Activated T-helper 9 cell treated with anti-CD3 and anti-CD28 coated beads, Interleukin-2, amount 50 U/mL, for 16 hours (primary cell): Measurements from ENCODE around the gene SLC1A7.

Experiments
- DNase-seq: peaks from one replicate; pipeline ENCODE4 v3.0.0-alpha.2; 2020; ENCODE audit warnings: low read depth

Gene SLC1A7

DNA sequence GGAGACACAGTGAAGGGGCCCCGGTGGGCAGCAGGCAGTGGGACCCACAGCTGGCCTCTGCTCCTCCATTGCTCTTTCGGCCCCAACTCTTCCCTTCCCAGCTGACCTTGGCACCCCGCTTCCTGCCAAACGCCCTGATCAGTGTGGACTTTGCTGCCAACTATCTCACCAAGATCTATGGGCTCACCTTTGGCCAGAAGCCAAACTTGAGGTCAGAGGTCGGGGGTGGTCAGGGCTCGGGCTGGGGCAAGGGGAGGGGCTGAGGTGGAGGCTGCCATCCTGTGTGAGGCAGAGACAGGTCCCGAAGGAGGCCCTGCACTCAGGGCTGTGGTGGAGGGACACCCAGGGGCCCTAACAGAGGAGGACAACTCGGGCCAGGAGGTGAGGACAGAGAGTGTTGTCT is 66.7 kb downstream of the SLC1A7 start:
- no peak for DNase-seq

DNA sequence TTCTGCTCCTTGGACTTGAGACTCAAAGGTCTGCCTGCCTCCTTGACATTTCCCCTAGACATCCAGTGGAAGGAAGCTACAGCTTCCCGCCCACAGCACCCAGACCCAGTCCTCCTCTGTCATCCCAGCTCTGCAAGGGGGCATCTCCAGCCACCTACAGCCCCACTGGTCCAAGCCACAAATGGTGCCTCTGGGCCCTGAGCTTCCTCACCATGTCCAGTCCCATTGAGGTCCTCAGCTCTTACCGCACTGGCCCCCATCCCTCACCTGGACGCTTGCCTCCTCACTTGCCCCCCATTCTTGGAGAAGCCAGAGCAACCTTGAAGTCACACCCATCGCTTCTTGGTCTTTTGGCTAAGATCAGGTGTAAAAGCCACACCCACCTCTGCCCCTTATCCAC is 67.2 kb downstream of the SLC1A7 start:
- DNase-seq, result no peak

DNA sequence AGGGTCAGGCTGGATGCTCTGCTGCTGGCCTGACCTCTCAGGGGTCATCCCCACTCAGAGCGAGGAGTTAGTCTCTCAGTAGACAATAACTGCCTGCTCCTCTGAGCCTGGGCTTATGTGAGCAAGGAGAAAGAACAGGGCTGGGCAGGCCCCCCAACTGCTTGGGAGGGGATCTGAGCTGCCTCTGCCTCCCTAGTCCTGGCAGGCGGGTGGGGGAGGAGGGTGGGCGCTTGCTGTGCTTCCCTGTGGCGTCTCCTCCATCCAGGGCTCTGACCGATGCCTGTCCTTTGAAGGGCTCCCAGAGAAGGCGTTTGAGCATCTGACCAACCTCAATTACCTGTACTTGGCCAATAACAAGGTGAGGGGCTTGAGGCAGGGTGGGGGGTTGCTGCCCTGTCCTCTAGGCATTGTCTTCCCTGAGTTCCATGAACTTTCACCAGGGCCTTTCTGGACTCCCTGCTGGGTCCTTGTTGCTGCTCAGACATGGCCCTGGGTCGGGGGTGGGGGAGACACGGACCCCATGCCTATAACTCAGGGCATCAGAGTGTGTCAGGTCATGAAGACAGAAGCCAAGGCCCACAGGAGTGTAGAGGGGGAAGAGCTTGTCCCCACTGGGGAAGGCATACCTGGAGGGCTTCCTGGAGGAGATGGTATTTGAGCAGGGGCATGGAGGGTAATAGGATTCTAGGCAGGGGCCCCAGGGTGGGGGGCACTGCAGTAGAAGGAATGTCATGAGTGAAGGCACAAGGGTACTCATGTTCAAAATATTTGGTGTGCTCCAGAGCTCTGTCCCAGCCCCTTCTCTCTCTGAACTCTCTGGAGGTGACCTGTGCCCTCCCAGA is 67.9 kb downstream of the SLC1A7 start:
- DNase-seq, result no peak

DNA sequence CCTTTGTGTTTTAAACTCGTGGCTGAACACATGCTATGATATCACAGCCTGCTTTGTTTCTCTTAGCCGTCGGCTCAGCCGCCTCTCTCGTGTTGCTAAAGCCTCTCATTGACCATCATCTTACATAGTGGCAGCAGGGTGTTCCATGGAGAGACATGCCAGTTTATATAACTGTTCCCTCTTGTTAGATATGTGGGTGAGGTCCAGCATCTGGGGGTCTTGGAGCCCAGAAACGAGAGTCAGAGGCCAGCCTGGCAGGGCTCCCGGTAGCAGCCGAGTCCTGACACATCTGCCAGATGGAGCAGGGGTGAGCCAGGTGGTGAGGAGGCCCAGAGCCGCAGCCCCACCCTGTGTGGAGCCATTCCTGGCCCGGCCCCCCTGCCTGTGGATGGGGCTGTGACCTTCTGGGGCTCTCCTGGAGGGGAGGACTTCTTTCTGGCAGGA is 68.5 kb downstream of the SLC1A7 start:
- no peak for DNase-seq

DNA sequence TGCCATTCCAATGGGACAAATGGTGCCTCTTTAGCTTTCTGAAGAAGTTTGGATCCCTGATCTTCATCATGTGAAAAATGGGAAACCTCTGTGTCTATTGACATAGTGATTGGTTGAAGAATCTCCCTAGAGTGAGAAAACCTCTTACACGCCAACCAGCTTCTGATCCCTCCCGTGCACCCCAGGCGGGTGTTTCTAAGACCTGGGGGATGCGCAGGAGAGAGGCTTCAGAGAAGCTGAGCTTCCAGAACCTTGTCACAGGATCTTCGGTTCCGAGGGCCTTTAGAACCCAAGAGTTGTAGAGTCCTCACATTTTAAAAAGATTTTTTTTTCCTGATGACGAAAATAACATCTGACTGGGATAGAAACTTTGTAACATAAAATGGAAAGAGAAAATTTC is 69.2 kb downstream of the SLC1A7 start:
- DNase-seq, result no peak

DNA sequence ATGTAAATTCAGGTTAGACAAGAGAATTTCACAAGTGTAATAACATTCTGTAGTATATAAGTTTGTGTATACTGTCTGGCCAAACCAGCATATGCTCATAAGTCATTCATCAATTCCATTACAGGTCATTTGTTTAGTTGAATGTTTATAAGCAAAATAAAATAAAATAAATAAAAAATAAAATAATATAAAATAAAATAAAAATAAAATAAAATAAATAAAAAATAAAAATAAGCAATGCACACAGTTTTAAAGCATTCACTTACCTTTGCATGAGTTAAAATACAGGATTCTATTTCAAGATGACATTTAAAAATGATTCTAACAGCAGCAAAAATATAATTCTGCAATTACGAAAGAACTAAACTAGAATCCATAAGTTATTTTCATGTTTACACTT is 70.5 kb downstream of the SLC1A7 start:
- no peak for DNase-seq

DNA sequence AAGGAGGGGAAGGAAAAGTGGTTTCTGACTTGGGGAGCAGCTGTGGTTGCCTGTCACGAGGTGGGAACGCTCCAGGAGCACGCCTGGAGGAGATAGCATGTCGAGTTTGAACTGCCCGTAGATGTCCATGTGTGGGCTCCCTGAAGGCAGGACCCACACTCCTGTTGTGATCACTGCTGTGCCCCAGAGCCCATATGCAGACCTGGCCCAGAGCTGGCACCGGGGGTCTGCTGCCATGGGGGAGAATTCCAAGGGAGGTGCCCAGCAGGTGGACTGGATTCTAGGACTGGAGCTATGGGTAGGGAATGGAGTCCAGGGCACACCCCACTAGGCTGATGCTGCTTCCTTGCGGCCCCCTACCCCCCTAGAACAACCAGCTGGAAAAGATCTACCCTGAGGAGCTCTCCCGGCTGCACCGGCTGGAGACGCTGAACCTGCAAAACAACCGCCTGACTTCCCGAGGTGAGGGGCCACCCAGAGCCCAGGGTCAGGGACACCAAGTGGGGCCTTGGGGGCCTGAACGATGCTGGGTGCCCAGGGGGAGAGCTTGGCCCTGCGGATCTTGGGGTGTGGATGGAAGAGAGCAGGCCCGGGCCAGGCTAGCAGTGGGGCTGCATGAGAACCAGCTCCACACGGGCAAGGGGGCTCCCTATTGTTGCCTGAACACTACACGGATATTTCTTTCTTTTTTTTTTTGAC is 71.1 kb downstream of the SLC1A7 start:
- DNase-seq, result no peak

DNA sequence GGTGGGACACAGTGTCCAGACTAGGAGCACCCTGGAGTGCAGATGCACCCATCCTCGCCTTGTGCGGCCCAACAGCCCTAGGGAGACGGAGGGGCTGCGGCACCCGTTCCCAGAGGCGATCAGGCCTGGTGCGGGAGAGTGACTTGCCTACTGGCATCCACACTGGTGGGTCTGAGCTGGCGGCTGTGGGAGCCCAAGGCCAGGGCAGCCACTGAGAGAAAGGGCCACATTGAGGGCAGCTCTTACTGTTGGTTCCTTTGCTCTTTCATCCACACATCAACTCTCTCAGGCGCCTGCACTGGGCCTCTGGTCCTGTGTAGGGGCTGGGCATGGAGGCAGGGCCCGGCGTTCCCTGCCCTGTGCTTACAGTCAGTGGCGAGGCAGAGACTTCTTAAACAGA is 71.8 kb downstream of the SLC1A7 start:
- no peak for DNase-seq

DNA sequence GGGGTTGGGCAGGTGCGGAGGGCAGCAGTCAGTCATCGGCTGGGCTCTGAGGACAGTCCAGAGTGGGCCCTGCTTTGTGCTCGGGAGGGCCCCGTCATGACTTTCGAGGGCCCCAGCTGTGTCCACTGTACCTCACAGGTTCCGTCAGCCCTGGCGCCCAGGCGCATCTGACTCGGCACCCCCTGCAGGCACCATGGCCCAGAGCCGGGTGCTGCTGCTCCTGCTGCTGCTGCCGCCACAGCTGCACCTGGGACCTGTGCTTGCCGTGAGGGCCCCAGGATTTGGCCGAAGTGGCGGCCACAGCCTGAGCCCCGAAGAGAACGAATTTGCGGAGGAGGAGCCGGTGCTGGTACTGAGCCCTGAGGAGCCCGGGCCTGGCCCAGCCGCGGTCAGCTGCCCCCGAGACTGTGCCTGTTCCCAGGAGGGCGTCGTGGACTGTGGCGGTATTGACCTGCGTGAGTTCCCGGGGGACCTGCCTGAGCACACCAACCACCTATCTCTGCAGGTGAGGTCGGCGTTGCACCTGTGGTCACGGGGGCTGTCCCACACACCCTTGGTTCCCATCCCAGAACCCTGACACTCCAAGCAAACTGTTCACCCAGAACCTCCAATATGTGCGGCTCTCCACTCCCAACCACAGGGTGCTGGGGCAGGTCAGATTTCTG is 72.6 kb downstream of the SLC1A7 start:
- DNase-seq, result no peak

DNA sequence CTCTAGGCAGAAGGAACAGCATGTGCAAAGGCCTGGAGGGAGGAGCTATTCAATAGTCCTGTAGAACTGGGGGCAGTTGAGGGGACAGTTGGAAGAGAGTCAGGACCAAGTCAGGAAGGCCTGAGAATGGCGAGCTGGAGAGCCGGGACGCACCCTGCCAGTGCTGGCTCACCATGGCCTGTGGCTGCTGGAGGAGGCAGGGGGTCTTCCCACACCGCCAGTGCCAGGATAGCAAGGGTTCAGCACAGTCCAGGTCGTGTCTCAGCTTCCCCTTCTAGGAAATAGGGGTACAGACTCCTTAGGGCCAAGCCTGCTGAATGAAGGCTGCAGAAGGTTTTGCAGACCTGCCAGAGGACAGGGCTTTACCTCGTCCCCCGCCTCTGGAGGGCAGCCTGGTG is 73.2 kb downstream of the SLC1A7 start:
- no peak for DNase-seq

DNA sequence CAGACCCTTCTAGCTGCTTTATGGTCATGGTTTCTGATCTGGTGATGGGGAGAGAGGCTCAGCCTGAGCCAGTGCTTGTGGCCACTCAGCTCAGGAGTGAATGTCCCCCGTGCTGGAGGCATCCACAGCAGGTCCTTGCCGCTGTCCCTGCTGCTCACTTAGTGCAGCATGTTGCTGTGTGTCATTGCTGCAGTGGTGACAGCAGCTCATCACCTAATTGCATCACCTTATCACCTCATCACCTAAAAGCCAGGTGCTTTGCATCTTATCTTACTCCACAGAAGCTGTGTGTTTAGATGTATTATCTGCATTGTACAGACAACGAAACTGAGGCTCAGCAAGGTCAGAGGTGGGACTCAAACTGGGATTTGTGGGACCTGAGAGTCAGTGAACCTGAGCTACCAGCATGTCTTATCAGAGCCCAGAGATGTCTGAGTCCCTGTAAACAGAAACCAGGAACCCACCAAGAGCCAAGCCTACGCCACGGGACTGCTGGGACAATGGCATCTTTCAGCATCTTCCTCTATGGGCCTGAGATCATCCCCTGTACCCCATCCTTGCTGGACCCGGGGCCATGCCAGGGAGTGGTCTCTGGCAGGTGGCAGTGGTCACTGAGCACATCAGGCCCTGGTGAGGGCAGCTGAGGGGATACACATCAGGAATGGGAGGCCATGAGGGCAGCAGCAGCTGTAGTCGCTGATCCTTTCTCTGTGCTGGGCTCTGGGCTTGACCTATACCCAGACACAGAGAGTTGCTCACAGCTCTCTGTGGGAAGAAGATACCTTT is 73.9 kb downstream of the SLC1A7 start:
- no peak for DNase-seq

DNA sequence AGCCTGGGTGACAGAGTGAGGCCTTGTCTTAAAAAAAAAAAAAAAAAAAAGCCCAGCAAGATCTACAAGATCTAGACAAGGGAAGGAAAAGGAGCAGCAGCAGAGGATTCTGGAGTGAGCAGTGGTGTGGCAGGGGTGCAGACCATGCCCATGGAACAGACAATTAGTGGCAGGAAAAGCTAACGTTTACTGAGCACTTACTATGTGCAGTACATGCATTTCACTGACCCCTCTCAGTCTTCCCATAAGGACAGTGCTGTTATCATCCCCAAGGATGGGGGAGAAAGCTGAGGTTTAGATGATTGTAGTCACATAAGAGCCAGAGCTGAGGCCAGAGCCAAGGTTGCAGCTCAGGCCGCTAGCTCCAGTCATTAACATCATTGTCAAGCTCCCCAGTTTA is 74.6 kb downstream of the SLC1A7 start:
- no peak for DNase-seq

DNA sequence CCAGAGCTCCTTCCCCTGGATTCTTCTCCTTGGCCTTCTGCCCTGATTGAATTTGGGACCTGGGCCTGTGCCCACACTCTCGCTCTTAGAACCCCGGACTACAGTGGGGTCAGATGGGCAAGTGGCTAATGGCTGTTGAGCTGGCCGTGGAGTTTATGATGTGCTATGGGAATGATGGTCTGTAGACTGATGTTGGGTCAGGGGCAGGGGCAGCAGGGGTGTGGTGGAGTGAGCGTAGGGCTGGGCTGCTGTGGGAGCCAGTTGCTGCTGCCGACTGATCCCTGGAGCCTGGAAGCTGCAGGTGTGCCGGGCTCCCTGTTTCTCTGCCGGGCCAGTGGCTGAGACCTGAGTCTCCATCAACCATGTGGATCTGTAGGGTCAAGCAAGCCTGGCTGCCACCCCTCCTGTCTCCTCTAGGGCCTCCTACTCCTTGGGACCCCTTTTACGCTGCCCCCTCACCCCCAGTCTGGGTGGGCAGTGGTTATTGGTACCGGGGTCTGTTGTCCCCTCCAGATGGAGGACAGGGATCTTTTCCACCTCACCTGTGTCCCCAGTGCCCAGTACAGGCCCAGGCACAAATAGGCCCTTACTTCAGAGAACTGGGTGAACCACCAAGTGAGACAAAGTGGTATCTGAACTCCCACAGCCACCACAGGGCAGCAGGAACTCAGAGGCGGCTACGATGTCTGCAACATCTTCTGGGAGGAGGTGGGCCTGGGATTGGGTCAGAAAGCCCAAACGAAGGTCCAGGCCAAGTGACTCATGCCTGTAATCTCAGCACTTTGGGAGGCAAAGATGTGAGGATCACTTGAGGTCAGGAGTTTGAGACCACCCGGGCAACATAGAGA is 75.3 kb downstream of the SLC1A7 start:
- DNase-seq, result no peak

DNA sequence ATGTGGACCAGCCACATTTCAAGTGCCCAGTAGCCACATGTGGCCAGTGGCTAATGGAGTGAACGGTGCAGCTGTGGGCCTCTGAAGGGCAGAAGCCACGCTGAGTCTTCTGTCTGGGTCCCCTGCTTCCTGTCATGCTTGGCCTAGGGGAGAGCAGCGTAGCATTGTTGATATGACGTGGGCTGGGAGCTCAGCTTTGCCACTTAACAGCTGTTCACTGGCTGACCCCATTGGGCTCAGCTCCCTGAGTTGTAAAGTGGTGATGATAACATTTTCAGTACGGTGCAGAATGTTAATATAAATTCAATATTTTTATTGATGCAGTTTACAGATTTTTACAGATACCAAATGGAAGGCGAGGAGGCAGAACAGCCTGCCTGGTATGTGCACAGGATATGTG is 76.0 kb downstream of the SLC1A7 start:
- no peak for DNase-seq

DNA sequence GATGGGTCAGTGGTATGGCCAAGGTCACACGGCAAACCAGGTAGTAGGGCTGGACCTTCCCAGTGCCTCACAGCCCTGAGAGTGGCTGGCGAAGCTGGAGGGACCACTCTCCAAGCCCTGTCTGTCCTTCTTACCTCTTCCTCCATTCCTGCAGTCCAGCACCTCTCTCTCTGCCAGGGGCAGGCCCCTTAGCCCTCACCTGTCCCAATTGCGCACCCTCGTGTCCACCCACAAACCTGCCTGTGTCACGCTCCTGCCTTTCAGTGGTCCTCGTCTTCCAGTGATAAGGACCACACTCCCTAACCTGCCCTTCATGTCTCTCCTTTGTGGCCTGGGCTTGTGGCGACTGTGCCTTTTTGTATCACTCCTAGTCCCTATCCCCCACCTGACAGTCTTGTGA is 77.0 kb downstream of the SLC1A7 start:
- DNase-seq, result no peak

DNA sequence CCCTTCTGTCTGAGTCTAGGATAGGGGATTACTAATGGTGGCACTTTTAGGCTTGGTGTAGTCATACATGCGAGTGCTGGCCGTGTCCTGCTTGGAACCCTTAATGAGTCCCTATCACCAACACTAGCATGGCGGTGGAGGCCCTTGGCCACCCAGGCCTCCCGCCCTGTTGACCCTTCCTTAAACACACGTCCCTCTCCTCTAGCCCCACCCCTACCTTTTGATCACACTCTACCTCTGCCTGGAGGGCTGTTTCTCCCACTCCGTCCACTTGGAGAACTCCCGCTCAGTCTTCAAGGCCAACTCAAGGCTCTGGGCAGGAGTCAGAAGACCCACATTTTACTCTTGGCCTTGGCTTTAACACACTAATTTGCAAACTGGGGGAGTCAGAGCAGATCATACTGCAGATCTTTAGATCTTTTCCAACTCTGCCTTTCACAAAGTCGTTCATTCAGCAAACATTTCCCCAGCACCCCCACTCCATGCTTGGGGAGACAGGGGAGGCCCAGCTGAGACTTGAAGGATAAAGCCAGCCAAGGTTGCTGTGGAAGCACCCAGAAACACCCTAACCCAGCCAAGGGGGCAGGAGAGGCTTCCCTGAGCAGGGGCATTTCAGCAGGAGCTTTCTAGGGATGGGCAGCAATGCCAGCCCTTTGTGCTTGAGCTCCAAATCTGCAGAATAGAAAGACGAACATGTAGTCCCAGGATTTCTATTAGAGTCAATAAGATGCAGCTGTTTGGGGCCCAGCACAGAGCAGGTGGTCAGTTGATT is 78.5 kb downstream of the SLC1A7 start:
- no peak for DNase-seq

DNA sequence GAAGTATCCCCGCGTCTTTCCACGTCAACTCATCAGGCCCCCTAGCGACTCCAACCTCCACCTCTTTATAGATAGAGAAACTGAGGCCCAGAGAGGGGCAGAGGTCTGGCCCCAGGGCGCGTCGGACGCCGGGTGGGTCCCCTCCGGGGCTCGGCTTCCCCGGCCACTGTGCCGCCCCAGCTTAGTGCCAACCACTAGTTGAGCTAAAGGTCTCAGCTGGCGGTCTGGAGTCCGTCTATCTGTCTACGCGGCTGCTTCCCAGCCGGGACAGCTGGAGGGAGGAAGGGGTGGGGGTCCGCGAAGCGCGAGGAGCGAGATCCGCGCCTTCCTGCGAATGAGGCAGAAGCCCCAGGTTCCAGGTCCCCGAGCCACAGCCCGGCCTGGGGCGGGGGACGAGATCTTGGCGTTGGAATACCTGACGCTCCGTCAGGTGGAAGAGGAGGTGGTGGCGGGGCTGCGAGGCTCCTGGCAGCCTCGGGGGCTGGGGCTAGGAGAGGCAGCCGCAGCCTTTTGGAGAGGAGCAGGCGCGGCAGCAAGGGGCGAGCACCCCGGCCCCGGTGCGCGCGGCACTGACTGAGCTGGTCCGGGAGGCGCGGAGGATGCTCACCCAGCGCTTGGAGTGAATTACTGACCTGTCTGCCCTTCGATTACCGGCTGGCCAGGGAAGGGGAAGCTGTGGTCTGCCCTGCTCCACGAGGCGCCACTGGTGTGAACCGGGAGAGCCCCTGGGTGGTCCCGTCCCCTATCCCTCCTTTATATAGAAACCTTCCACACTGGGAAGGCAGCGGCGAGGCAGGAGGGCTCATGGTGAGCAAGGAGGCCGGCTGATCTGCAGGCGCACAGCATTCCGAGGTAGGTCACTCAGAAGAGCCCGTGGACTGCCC is 79.5 kb downstream of the SLC1A7 start:
- DNase-seq, result no peak

DNA sequence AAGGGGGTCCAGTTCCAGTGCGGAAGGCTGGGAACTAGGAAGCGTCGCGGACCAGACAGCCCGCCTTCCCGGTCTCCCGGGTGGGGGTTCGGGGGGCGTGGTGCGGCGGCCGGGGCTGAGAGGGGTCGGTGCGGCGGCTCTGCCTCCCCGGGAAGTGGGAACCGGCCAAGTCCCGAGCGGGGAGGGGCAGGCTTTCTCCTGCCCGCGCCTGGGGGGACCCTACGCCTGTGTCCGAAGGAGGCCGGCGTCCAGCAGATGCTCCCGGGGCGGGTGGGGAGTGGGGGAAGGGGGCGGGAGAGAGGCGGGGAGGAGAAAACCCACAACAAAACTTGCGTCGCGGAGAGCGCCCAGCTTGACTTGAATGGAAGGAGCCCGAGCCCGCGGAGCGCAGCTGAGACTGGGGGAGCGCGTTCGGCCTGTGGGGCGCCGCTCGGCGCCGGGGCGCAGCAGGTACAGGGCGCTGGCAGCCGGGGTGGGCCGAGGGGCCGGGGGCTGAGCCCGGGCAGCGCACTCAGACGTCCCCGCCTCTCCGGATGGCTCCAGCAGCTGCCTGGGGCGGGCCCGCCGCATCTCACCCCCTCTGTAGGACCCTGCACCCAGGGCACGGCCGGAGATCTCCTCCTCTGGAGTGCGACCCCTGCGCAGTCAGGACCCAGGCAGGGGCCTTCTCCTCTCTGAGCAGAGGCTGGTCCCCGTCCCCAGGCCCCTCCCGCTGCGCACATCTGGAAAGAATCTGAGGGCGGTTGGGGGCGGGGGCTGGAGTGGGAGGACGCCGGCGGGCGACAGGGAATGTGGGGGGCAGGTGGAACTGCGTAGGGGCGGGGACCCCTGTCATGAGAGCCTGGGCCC is 80.4 kb downstream of the SLC1A7 start, which contains the start of gene PODN:
Gene PODN, plus strand, starts transcription at position 355 of the 849 bp plus-strand sequence. CDS start 7,643 bp downstream, outside the sequence.
- DNase-seq, result no peak
